Measurements from ENCODE around the gene MTFR2. TPM values are rescaled to one million over a fixed set of nuclear protein-coding genes. Genes with fewer than 3 reads are reported as not detected.

MTFR2 gene
- total and polyA plus RNA-seq, 2 of the 13 experiments (the other 11 are each of a cell fraction or from before 2014, with no cell fraction given), result 6.7 to 10.7 TPM

- TF ChIP-seq ZBTB37 (CRISPR knock-in tag; IDR thresholded peaks at IDR 0.05) (no peak), MAFG (CRISPR knock-in tag; IDR thresholded peaks at IDR 0.05) (no peak), ZKSCAN5 (CRISPR knock-in tag; IDR thresholded peaks at IDR 0.05) (0 out of 2 replicates have a peak, but pooled peaks have one; percentile 20), HNRNPUL1 (IDR thresholded peaks at IDR 0.05; ENCODE audit: low read depth, low read length) (no peak), EHMT2 (IDR thresholded peaks at IDR 0.05; ENCODE audit: borderline replicate concordance, low read depth, low read length) (no peak), REL (CRISPR knock-in tag; conservative IDR thresholded peaks at IDR 0.05) (no peak), ZFX (CRISPR knock-in tag; IDR thresholded peaks at IDR 0.05; ENCODE audit: low read depth) (peak; percentile 69), ZNF737 (CRISPR knock-in tag; IDR thresholded peaks at IDR 0.05; ENCODE audit: borderline replicate concordance) (no peak), TFDP2 (CRISPR knock-in tag; IDR thresholded peaks at IDR 0.05) (peak; percentile 100), ZFP37 (CRISPR knock-in tag; IDR thresholded peaks at IDR 0.05; ENCODE audit: borderline replicate concordance) (no peak), REXO4 (CRISPR knock-in tag; IDR thresholded peaks at IDR 0.05; ENCODE audit: borderline replicate concordance) (no peak; the same call in 1 of the 2 replicates), SRF (IDR thresholded peaks at IDR 0.05; ENCODE audit: low read depth, low read length) (peak; percentile 80), ZNF672 (CRISPR knock-in tag; IDR thresholded peaks at IDR 0.05) (no peak), ZNF441 (CRISPR knock-in tag; IDR thresholded peaks at IDR 0.05; ENCODE audit: borderline replicate concordance) (peak; percentile 83), MTERF4 (CRISPR knock-in tag; IDR thresholded peaks at IDR 0.05) (no peak), ZNF781 (CRISPR knock-in tag; IDR thresholded peaks at IDR 0.05; ENCODE audit: borderline replicate concordance, not compliant biosample characterization) (no peak), SKIL (CRISPR knock-in tag; IDR thresholded peaks at IDR 0.05; ENCODE audit: borderline replicate concordance) (no peak; the same call in 1 of the 2 replicates), ZNF747 (CRISPR knock-in tag; IDR thresholded peaks at IDR 0.05; ENCODE audit: borderline replicate concordance) (peak; percentile 53; the same call in 1 of the 2 replicates), ATF7-NPFF (CRISPR knock-in tag; IDR thresholded peaks at IDR 0.05; ENCODE audit: low read depth) (peak; percentile 96), ZNF280B (CRISPR knock-in tag; IDR thresholded peaks at IDR 0.05; ENCODE audit: borderline replicate concordance) (peak; percentile 71), ZNF768 (CRISPR knock-in tag; IDR thresholded peaks at IDR 0.05) (peak; percentile 41; the same call in 1 of the 2 replicates)
Measured at GRCh38 chr6:136249811-136250685, at the start of gene MTFR2 (continued).

Data from HepG2 (cell line).